GM13976 (cell line): ENCODE data around the gene RBMXL2.

Experiments used
- DNase-seq: peaks from one replicate; pipeline ENCODE4 v3.0.0; 2012; ENCODE audit warnings: low spot score
- CTCF ChIP-seq: IDR thresholded peaks from 2 replicates; pipeline ENCODE4 v1.5.1; 2012; ENCODE audit warnings: borderline replicate concordance, mild to moderate bottlenecking; ENCODE audit not compliant: insufficient read depth; ENCODE audit errors: extremely low read depth, missing control alignments, control extremely low read depth
- in situ Hi-C: fragments of 300-500 bp; cut with MboI; formaldehyde crosslinking; loops from one replicate; pipeline ENCODE4 v1.12.0; 2022; ENCODE audit warnings: low sequenced_read_pairs, mixed read lengths, inconsistent platforms; ENCODE audit not compliant: unreplicated experiment

Gene RBMXL2

DNA sequence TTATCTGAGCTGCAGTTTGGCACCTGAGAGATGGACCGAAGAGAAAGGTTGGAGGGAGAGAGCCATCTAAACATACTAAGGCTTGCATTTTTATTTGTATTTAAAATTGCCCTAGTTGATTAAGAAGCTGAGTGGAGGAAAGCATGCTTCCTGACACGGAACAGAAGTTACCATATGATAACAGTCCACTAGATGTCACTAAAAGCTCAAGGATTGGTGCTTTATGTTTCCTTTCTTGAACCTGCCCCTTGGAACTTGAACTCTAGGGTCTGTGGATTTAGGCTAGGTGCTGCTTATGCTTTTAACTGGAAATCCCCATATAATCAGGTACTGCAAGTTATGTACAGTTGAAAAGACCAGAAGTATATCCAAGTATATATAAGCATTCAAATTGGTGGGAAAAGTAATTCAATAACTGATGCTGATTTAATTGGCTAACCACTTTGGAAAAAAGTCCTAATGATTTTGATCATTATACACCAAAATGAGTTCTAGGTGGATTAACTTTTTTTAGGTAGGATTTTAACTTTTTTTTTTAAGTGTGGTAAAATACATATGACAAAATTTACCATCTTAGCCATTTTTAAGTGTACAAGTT lies 9.5 kb downstream of the RBMXL2 start:
- peak; percentile 45 for DNase-seq
- TF ChIP-seq CTCF: peak; percentile 57
- in situ Hi-C loops: no loop called here

GRCh38 chr11:7115780-7116179 lies 27.0 kb downstream of the RBMXL2 start:
- no peak for TF ChIP-seq CTCF
- no peak for DNase-seq
- in situ Hi-C loops: loop anchor here (25.0 kb wide), 1 partner anchor 572 kb away; no protein-coding TSS in a partner anchor

DNA sequence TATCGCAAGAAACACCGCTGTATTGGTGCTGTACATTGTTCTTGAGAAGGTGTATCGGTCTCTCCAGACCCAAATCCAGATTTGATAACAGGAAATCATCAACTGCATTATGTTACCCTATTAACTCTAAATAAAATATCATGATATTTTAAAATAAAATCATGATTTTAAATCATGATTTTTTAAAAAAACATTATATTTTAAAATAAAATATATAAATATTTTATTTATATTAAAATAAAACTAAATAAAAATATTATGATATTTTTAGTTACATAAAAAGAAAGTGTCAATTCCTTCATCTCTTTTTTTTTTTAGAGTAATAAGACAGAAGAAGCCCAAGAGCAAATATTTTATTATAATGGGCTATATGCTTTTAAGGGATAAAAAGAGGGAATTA lies 27.6 kb downstream of the RBMXL2 start:
- no peak for DNase-seq
- in situ Hi-C loops: loop anchor here (25.0 kb wide), 1 partner anchor 571 kb away; no protein-coding TSS in a partner anchor
- no peak for TF ChIP-seq CTCF

DNA sequence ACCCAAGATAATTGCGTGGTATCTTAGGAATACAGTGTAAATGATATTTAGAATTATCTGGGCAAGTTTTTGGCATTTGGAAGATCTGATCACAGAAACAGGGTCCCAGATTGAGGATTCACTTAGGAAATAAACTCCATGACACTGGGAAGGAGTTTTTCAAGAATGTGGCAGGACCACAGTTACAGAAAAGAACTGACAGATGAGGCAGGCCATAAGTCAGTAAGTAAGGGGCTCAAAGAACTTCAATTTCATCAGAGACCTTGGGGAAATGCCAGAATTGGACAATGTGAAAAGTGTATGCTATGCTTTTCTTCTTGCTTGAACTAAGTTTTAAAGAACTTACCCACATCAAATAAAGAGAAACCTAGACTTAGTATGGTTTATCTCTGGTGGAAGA lies 49.3 kb downstream of the RBMXL2 start:
- no peak for TF ChIP-seq CTCF

More for the DNA sequence above, 49.3 kb downstream of the RBMXL2 start:
- in situ Hi-C loops: no loop called here
- DNase-seq: no peak
